Eye (tissue), 1 donor: ENCODE data around the gene UPF2.
"Not testable (repeated sequence)": the region's sequence is repeated elsewhere in the genome, so short reads cannot be mapped to it uniquely, and the experiment has no call there.

ENCODE experiments used
- DNase-seq: peaks from one replicate; pipeline ENCODE4 v3.0.0-alpha.2; 2015

Gene UPF2

DNA sequence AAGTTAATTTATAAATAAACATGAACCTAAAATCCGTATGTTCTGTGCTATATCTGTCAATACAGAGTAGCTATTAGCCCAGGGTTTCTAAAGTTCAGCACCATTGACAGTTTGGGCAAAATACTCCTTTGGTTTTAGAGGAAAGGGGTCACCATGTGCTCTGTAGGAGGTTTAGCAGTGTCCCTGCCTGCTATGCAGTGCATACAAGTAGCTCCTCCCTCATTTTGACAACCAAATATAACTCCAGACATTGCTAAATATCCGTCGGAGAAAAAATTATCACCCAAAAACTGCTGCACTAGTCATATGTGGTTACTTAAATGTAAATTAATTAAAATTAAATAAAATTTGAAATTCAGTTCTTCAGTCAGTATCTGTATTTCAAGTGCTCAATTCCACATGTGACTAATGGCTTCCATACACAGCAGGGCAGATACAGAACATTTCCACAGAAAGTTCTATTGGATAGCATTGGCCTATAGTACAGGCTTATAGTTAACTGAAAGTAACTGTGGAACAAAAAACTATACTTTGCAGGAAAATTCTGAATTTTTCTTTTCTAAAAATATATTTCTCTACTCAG is 6.4 kb downstream of the UPF2 start:
- DNase-seq: no peak

DNA sequence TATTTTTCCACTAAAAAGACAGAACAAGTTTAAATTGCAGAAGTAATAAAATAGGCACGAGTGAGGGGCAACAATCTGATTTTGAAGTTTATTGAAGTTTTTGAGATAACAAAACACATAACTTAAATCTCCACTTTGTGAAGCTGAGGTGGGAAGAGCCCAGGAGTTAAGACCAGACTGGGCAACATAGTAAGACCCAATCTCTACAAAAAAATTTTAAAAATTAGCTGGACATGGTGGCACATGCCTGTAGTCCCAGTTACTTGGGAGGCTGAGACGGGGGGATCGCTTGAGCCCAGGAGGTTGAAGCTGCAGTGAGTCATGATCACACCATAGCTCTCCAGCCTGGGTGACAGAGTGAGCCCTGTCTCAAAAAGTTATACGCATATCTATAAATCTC is 11.2 kb downstream of the UPF2 start:
- no peak for DNase-seq

DNA sequence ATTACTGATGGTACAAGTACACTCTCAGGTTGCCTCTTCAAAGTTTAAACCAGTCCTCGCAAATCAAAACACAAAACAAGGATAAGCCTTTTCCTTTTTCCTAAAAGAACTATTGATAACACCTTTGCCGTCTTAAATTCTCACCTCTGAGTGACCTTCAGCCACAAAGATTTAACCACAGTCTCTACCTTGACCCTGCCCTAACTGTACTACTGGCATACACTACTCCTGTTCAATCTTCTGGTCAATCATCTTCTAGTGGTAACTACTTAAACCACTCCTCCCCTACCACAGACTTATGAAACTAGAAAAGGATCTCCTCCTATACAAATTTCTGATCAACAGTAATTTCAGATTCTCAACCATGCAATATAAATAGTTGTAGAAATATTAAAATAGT is 15.1 kb downstream of the UPF2 start:
- DNase-seq: no peak

DNA sequence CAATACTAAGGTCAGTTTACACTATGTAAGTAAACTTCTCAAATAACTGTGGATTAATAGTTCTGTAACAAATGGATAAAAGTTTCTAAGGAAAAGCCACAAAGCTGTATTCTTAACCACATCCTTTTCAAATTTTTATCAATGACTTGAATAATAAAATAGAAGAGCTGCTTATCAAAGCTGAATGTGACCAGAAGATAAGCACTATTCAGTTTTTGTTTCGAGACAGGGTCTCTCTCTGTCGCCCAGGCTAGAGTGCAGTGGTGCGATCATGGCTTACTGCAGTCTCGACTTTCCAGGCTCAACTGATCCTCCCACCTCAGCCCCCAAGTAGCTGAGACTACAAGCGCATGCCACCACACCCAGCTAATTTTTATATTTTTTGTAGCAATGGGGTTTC is 17.0 kb downstream of the UPF2 start:
- no peak for DNase-seq

DNA sequence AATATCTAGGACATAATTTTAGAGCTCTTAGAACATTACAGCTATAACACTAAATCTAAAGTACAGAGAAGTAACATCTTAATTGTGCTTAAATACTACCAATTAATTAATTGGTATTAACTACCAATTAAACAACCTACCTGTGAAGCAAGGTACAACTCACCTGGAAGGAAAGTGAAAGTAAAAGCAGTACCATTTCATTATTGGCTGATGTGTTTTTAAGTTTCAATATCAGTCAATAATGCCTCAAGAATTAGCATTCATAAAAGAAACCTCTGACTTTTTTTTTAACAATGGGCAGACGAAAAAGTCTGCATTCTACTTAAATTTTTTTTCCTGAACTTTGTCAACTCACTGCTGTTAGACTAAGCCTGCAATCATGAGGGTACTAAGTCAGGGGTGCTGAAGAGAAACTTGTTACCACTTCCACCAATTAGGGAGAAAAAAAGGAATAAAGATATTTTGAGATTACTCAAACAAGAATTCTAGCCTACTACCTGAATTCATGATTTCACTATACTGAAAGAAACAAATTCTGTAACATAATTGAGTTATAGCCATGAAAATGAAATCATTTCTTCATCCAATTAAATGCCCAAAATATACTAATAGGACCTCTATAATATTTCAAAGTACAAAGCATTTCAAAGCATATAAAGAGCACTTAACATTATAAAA is 19.9 kb downstream of the UPF2 start:
- DNase-seq: no peak

DNA sequence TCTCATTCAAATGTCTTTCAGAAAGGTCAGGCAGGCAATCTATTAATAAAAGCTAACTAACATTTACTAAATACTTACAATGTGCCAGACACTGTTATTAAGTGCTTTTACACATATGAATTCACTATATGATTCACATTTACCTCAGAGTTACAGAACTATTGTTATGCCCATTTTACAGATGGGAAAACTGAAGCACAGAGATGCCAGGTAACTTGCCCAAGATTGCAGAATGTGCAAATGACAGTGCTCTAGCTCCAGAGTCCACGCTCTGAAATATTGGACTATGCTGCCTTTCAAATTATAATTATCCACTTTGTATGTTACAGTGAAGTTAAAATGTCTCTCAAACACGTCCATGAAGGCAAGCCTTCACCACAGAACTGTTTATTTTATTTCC is 22.0 kb downstream of the UPF2 start:
- no peak for DNase-seq

DNA sequence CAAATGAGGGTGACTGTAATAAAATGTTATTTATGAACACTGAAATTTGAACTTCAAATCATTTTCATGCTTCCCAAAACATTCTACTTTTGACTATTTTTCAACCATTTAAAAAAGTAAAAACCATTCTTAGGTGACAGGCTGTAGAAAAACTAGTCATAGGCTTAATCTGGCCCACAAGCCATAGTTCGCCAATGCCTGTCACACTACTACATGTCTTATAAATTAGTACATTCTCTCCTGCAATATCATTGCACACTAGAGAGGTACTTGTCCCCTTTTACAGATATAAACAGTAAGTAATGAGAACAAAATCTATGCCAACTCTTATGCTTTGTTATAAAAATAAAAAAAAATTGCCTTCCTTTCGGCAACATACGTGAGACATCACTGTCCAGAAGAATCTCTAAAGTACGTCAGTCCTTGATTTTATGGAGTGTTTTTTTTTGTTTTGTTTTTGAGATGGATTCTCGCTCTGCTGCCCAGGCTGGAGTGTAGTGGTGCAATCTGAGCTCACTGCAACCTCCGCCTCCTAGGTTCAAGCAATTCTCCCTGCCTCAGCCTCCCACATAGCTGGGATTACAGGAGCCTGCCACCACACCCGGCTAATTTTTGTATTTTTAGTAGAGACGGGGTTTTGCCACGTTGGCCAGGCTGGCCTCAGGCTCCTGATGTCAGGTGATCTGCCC is 23.2 kb downstream of the UPF2 start:
- DNase-seq: no peak

DNA sequence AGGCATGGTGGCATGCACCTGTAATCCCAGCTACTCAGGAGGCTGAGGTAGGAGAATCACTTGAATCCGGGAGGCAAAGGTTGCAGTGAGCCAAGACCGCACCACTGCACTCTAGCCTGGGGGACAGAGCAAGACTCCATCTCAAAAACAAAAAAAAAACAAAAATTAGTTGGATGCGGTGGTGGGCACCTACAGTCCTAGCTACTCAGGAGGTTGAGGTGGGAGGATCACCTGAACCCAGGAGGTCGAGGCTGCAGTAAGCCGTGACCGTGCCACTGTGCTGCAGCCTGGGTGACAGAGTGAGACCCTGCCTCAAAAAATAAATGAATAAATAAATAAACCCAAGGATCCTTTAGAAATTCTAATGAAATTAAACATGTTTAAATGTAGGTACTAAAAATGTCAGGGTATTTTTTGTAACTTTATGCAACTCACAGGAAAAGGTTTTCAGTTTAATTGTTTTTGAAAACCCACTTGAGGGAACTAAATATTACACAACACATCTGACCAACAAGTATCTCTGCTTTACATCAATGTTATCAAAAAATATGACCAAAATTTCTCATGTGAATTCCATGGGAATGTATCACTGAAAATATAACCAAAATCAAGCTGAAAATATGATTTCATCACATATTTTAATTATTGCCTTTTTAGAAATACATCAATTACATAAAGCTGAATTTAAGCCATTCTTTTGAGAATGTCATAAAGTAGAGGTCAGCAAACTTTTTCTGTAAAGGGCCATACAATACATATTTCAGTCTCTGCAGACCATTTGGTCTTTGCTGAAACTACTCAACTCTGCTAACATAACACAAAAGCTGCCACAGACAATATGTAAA is 23.9 kb downstream of the UPF2 start:
- DNase-seq: no peak

DNA sequence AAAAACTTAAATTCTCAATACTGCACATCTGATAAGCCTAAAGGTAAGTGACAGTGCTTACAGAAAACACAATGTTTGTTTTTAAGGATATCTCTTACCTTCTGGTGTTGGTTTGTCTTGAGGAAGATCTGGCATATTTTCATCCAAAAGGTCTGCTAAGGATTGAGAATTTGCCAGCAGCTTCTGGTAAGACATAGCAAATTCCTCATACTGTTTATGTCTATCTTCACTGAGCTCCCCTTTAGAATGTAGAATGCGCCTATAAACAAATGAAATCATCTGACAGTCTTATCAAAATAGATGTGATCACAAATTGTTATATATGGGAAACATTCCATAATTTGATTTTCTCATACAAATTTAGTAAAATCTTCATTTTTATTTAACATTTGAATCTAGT is 28.7 kb downstream of the UPF2 start:
- DNase-seq: no peak

DNA sequence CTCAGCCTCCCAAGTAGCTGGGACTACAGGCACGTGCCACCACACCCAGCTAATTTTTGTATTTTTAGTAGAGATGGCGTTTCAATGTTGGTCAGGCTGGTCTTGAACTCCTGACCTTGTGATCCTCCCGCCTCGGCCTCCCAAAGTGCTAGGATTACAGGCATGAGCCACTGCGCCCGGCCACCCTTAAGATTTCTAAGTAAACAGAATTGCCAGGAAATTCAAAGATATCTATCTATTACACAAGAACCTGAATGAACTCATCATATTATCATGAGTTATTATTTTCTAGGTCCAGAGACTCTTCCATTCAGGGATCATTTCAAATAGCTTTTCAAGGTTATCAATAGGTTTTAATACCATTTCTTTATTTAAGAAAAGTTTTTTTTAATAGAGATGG is 29.2 kb downstream of the UPF2 start:
- not testable (repeated sequence) for DNase-seq

DNA sequence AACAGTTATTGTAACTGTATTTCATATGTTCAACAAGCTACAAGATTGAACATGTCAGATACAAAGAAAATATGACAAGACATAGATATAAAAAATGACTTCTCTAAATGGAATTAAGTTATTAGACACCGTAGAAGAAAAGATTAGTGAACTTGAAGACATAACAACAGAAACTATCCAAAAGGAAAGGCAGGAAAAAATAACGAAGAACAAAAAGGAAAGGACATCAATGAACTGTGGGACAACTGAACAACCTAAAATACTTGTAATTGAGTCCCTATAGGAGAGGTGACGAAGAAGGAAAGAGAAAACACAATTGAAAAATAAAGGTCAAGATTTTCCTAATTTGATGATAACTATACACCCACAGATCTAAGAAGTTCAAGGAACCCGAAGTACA is 32.3 kb downstream of the UPF2 start:
- peak; percentile 3 for DNase-seq

DNA sequence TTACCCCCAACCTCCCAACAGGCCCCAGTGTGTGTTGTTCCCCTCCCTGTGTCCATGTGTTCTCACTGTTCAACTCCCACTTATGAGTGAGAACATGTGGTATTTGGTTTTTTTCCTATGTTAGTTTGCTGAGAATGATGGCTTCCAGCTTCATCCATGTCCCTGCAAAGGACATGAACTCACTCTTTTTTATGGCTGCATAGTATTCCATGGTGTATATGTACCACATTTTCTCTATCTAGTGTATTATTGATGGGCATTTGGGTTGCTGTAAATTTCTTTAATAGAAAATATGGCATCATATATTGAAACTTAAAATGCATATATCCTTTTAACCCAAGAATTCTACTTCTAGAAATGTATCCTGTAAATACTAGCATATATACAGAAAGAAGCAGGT is 33.8 kb downstream of the UPF2 start:
- DNase-seq: not testable (repeated sequence)

DNA sequence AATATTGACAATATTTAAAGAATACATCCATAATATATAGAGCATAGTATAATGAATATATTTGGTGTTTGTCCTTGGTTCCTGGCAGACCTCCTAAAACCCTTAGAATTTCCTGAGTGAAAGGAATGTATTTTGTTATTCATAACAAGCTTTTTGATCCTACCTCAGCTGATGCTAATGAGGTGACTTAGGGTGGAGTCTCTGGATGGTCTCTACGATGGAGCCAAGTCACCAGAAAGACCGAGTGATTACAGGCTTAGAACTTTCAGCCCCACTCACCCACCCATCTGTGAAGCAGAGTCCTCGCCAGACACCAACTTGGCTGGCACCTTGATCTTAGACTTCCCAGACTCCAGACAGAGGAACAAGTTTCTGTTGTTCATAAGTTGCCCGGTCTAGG is 35.9 kb downstream of the UPF2 start:
- DNase-seq: no peak

DNA sequence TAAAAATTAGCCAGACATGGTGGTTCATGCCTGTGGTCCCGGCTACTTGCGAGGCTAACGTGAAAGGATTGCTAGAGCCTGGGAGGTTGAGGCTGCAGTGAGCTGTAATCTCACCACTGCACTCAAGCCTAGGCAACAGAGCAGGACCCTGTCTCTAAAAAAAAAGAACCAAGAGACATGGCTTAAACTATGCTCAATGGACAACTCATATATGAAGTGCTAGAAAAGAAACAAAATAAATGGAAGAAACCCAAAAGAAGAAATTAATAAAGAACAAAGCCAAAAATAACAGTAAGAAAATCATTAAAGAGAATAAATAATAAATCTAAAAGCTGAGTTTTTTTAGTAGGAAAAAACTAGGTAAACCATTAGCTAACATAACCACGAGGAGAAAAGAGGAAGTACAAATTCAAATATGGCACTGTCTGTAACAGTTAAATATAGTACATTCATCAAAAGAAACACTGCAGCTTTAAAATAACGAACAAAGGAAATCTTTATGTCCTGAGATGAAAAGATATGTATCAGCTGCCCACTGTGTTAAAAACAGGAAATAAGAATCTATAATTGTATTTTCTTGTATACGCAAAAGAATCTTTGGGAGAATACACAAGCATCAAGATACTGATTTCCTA is 48.7 kb downstream of the UPF2 start:
- no peak for DNase-seq

DNA sequence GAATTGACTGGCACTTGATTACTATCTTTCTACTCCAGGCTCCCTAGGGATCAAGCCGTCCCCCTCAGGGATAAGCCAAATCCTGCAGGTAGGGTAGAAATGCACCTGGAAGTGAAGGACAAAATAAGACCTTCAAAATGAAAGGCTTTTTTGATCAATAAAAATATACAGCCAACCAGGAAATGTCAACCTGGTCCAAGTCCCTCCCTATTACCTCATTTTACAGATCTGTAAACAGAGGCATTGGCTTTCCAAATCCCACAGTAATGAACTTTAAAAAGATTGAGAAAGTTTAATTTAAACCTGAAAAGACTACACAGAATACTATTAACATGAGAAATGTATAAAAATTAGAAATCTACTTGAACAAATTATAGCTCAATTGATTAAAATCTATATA is 53.7 kb downstream of the UPF2 start:
- no peak for DNase-seq

DNA sequence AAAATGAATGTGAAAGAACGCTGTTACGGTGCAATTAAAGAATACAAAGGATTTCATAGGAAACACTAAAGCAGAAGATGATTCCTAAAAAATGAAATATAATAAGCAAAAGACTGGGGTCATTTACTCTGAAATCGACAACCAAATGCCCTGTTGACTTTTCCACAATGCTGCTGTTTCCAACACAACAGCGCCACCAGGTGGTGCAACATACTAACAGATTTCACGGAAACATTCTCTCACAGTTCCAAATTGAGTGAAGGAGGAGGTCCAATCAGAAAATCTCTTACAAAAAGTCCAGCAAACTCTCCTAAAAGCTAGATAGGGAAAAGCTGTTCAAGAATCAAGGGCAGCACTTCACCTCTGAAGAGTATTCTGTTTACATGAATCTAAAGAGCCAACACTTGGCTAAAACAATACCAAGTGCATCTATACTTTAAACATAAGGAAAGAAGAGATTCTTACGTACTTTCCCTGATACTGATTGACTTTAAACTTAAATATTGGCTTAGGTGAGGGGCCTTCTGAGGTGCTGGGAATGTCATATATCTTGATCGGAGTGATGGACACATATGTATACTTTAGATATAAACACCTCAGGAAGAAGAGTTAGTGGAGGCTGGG is 55.9 kb downstream of the UPF2 start:
- peak; percentile 91 for DNase-seq

DNA sequence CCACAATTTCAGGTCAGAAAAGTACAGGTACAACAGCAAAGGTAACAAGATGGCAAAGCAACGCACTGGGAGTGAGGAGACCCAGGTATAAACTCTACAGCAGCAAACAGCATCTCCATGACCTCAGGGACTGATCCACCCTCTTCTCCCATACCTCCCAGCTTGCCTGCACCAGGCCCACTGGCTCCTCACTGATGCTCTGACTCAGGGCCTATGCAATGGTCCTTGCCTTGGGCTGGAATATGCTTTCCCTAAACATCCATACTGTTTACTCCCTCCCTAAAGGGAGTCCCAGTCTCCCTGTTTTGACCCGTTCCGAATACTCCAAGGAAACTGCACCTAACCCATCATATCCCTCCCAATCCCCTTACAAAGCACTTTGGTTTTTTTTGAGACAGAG is 60.4 kb downstream of the UPF2 start:
- no peak for DNase-seq

DNA sequence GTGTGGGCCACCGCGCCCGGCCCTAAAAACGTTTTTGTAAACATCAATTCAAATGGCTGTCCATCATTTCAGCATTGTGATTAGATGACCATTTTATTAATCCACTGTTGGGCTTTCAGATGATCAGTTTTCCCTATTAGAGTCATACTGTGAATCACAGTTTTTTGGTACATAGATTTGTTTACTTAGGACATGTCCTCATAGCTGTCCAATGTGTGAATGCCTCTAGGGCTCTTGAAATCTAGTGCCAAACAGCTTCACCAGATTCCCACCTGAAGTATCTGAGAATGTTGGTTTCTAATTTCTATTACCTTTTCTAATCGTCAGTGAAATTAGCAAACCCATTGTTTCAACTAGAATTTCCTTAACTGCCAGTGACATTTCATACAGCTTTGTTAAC is 66.8 kb downstream of the UPF2 start:
- DNase-seq: no peak

DNA sequence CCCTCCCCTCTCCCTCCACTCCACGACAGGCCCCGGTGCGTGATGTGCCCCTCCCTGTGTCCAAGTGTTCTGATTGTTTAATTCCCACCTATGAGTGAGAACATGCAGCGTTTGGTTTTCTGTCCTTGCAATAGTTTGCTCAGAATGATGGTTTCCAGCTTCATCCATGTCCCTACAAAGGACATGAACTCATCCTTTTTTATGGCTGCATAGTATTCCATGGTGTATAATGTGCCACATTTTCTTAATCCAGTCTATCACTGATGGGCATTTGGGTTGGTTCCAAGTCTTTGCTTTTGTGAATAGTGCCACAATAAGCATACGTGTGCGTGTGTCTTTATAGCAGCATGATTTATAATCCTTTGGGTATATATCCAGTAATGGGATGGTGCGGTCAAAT is 70.1 kb downstream of the UPF2 start:
- DNase-seq: not testable (repeated sequence)

DNA sequence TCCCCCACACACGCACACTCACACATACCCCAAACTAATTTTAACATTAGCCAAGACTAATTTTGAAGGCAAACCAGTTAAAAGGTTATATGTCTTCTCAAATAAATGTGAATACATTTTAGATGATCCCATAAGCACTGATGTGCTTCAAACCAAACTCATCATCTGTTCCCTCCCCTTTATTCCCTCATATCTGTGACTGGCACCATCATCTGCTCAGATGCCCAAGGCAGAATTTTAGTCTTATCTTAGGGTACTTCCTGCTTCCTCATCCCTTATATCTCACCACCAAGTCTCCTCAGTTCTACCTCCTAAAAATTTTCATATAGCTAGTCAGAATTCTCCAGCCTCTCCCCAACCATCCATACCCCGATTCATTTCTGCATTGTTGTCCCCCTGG is 80.4 kb downstream of the UPF2 start:
- no peak for DNase-seq

DNA sequence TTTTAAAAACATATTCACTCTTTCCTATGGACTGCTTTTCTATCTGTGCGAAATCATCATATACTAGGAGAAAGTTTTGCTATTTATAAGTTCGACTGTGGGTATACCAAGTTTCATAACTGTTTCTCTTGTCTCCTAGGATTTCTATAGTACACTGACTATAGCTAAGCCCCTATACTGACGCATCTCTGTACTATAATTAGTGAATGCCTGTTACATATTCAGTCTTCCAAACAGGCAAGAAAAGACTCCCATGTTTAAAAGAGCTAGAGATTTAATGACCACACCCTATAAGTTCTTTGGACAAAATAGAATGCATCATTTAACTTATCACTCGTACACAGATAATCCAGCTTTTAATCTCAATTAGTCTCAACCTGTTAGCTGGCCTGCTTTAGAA is 80.8 kb downstream of the UPF2 start:
- DNase-seq: no peak

DNA sequence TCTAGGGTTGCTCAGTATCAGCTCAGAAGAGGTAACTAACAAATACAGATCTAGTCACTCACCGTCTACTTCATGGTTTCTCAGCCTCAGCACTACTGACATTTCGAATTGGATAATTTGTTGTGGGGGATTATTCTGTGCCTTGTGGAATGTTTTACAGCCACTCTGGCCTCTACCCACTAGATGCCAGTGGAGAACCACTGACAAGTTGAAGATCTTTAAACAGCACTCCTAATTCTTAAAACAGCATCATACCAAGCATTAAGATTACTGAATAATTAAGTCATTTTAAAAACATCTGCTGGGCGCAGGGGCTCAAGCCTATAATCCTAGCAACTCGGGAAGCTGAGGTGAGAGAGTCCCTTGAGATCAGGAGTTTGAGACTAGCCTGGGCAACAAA is 82.6 kb downstream of the UPF2 start:
- DNase-seq: no peak

DNA sequence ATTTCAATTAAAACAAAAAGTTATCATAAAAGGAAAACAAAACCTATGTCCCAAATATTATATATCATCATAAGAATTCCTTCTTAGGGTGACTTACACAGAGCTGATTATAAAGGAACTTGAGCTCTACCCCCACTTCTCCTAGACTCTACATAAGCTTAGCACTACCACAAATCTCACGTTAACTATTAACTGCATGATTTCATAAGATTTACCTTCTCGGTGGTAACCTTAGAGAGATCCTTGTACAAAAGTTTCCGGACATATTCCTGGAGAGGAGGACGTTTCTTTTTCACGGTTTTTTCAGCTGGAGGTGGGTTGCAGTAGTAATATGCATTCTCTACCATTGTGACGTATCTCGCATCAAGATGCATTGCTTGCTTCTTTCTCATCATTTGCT is 83.7 kb downstream of the UPF2 start:
- DNase-seq: no peak
